Measurements from ENCODE around the gene RING1.
A peak's percentile ranks its signal among the peaks of the same experiment; 100 is the strongest.

The RING1 gene

DNA sequence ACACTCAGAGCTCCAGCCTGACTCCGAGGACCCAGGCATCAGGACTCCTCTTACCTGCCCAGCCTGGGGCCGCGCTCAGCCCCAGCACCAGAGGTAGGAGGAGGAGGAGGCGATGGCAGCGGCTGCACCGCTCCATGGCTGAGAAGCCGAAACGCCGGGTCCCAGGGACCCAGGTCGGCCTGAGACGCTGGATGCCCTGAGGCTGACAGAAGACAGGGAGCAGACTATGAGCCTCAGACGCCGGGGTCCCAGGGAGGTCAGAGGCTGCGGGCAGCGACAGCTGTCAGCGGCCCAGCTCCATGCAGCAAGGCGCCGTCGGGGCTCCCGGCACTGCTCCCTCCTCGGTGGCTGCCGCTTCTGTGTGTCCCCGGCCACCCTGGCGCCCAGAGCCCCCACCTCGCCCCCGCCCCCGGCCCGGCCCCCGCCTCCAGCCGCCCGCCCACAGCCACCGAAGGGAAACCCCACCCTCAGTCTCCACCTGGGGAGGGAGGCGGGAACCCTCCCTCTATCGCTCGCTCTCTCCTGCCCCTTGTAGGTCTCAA, 16.1 kb upstream of the RING1 start, which contains the start of gene COL11A2:
COL11A2 (minus strand) TSS at position 363 of the 542 bp plus-strand sequence; CDS start at position 136, 227 bp downstream.
- DNase-seq (ENCODE audit: low read depth in 3 of 3) = no peak

DNA sequence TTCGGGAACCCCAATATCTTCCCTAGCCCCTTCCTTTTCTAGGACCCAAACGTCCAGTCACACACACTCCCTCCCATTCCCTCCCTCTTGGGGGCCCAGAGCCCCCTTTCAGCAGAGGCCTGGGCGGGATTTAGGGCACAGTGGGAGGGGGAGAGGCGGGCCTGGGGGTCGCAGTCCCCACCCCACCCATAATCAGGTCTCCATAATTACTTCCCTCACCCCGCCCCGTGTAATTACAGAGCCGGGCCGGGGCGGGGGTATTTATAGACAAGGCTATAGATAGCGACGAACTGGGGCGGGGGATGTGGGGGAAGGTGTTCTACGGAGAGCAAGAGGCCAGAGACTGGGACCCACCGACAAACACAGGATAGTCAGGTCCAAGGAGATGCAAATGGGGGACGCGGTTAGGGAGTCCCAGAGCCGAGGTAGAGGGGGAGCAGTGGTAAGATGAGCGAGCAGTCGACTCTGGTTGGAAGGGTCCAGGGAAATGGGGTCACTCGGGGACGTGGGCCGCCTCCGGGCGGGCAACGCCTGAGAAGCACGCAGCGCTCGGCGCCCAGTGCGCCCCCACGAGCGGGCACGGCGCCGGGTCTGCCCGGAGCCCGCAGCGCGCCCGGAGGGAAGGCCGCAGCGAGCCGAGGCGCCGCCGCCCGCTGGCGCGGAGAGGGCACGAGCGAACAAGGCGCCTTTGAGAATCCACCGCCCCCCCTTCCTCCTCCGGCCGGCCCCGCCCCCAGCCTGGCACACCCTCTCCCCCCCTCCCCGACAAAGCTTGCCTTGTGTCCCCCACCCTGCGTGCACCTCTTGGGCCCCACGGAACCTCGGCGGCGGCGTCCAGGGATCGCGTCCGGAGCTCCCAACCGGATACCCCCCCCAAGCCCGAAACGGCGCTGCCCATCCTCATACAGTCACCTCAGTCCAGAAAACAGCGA, 15.4 kb upstream of the RING1 start:
- DNase-seq (ENCODE audit: low read depth in 3 of 3) = no peak

DNA sequence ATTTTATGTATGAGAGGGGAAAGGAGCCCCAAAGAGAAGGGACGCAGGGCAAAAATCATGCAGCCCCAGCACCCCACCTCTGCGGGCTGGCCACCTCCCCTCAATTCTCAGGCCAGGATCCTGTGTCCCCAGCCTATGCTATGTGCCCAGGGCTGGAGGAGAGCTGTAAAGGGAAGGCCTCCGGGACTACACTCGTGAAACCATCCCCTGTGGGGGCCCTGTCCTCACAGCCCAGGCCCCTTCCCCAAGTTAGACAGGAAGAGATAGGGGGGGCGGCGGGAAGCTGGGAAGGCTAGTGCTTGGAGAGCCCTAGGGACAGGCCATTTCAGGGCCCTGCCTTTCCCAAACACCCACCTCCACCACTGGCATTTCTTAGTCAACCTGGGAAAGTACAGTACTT, 14.7 kb upstream of the RING1 start:
- DNase-seq (ENCODE audit: low read depth in 3 of 3) = no peak

DNA sequence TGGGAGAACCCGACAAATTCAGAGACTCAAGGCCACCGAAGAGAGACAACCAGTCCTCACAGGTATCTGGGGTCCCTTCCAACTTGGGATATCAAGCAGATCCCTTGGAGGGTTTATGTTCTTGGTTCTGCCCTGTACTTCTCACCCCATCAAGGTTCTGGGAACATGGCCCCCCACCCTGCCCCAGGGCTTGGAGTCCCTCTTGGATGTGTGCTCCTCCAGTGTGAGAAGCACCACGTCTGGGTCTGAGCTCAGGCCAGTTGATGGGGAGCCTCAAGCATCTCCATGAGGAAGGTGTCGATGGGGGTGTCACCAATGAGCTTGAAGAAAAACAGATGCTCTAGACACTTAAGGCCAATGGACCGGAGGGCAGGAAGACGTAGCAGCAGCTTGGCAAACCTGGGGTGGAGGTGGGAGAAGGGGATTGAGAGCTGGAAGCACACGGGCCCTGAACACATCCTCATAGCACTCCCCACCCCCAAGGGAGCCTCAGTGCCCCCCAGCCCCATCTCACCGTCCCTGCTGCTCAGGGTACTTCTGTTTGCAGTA, 13.8 kb upstream of the RING1 start:
- DNase-seq (ENCODE audit: low read depth in 3 of 3) = no peak

DNA sequence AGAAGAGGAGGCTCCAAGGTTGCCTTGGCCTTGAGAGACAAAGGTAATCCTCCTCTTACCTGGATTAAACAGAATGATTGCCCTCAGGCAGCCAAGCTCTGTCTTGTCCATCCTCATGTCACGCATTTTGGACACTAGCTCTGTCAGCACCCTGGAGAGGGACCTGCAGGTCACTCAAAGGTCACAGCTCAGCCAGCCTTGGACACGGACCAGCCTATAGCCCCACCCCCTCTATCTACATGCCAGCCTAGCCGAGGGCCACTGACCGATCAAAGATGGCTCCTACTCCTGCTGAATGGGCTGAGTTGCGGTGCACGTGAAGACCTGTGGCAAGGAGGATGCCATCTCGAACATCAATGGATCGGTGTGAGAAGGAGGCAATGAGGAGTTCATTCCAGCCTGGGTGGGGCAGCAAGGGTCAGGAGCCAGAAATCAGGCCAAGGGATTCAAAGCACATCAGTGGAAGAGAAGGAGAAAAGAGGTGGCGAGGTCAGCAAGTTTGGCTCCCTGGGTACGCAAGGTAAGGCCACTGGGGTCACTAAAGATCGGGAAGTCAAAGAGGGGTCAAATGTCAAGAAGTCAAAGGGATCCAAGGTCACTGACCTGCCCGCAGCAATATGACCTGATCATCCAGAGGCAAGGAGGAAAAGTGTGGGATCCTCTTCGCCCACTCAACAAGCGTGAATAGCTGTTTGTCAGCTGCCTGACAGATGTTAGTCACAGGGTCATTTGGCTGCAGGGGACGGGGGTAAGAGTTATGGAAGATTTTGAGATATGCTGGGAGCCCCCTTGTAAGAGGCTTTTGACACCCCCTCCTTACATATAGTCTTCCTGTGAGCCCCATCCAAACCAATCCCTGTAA, 12.8 kb upstream of the RING1 start:
- no peak for DNase-seq (ENCODE audit: low read depth in 3 of 3)

DNA sequence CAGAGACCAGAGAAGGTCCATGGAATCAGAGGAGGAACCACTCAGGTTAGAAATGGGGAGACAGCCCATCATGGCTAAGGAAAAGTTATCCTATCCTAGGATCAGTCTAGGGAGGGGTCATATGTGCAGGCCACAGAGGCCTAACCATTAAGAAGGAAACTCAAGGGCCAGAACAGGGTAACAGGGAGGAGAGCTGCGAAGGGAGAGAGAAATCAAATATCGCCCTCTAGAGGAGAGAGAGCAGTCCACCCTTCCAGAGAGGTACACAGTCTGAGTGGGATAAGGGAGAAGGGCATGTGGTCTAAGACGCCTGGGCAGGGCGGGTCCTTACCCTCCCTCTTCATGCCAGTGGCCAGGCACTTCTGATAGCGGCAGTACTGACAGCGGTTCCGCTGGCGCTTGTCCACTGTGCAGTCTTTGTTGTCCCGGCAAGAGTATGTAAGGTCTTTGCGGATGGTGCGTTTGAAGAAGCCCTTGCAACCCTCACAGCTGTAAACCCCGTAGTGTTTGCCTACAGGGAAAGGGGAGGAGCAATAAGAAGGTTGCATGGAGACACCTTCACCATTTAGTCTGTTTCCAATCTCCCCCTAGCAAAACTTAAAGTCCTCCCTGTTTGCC, 10.8 kb upstream of the RING1 start:
- no peak for DNase-seq (ENCODE audit: low read depth in 3 of 3)

DNA sequence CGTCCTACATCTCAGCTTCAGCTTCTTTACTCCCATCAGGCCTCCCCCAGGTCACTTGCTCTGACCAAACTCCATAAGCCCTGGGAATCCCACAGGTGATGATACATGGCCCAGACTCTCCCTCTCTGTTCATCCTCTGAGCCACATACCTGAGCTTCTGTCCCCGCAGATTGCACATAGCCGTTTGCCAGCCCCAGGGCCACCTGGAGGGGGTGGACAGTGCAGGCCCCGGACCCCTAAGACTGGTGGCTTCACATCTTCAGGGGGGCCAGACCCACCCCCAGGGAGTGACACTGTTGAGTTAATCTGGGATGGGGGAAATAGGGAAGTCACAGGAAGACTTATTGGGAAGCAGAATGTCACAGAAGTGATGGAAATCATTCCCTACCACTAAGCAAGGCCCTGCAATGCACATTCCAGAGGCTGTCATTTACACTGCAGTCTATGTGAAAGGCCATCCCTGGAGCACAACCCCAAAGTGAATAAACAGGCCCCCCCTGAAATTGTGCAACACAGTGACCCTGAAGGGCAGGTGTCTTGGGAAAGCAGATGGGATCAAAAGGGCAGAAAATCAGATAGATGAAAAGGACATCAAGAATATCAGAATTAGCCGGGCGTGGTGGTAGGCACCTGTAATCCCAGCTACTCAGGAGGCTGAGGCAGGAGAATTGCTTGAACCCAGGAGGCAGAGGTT, 10.0 kb upstream of the RING1 start:
- no peak for DNase-seq (ENCODE audit: low read depth in 3 of 3)

DNA sequence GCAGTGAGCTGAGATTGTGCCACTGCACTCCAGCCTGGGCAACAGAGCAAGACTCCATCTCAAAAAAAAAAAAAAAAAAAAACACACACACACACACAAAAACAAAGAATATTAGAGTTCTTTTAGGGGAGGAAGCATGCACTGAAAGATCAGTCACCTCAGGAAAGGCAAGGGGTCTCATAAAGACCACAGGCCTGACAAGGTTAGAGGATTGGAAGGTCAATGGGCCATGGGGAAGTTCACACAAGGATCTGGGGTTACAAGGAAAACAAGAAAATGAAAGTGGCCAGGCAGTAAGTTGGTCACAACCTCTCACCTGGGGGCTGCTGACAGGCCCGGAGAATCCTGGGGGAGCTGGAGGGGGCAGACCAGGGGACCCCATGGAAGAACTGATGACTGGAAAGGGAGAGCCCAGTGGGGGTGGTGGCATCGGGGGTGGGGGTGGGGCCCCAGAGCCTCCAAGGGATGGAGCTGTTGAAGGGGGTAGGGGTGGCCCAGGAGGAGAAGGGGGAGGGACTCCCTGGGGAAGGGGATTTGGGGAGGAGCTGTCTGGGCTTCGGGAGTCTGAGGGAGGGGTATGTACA, 9.4 kb upstream of the RING1 start:
- DNase-seq (ENCODE audit: low read depth in 3 of 3) = no peak

DNA sequence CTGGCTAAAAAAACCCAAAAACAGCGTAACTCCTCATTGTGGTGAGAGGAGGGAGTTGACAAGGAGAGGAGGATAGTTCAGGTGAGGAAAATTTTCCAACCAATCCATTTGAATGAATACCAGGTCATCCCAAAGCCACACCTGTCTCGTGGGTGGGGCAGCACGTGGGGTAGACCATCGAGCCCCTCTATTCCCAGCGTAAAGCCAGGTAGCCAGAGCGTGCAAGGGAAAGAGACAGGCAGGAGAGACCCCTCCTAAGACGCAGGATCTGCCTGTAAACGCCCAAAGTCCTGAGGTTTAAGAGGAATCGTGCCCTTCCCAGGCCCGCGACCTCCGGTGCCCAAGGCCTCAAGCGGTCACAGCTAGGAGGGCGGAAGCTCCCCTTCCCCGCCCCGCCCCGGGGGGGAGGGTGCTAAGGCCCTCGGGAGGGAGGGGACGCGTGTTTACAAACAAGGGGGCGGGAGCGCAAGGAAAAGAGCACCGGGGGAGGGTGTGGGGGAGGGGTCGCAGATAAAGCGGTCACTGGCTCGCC, 8.5 kb upstream of the RING1 start:
- DNase-seq (ENCODE audit: low read depth in 3 of 3) = peak; percentile 43 to 70 (median 60)

DNA sequence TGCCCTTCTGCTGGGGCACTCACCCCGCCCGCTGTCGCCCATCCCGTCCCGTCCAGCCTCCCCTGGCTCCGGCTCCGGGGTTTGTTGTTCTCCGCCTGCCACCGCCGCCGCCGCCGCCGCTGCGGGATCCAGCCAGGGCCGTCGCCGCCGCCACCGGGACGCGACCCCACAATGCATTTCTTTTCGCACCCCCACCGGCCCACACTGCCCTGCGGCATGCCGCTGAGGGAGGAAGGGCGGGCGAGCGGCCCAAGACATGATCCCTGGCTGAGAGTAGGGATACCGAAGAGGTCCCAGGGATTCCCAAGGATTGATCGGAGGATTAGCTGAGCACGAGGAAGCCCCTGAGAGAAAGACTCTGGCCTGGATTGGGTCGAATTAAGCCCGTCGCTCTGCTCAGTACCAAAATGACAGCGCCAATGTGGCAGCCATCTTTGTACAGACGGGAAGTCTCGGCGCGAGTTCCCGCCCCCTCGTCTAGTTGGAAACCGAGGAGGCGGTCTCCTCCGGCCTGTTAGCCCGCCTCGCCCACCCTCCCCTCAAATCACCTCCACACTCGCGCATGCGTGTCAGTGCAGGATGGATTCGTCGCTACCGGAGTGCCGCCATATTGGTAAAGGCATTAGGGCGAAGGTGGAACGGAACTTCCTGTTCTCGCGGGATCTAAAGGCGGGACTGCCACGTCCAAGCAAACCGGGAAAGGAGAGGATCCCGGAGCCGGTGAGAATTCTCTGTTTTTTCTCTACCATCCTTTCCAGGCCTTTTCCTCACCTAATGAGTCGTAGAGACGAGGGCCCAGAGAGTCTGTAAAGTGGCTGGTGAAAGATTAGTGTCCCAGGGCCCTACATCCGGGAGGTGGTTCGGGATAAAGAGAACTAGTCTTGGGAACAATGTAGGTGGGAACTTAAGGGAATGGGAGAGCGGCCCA, 7.8 kb upstream of the RING1 start, which contains the start of the genes RXRB and SLC39A7:
RXRB (minus strand) TSS at position 447 of the 928 bp plus-strand sequence; CDS start at position 258, 189 bp downstream.
SLC39A7 (plus strand) TSS at position 649 of the 928 bp plus-strand sequence. CDS start 379 bp downstream, outside the sequence.
- peak; percentile 97 to 99 (median 99) for DNase-seq (ENCODE audit: low read depth in 3 of 3)

DNA sequence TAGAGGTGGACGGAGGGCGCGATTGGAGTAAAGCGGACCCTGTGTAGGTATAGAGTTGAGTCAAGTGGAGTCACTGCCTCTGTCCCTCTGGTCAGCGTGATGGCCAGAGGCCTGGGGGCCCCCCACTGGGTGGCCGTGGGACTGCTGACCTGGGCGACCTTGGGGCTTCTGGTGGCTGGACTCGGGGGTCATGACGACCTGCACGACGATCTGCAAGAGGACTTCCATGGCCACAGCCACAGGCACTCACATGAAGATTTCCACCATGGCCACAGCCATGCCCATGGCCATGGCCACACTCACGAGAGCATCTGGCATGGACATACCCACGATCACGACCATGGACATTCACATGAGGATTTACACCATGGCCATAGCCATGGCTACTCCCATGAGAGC, 7.2 kb upstream of the RING1 start:
- DNase-seq (ENCODE audit: low read depth in 3 of 3) = no peak

DNA sequence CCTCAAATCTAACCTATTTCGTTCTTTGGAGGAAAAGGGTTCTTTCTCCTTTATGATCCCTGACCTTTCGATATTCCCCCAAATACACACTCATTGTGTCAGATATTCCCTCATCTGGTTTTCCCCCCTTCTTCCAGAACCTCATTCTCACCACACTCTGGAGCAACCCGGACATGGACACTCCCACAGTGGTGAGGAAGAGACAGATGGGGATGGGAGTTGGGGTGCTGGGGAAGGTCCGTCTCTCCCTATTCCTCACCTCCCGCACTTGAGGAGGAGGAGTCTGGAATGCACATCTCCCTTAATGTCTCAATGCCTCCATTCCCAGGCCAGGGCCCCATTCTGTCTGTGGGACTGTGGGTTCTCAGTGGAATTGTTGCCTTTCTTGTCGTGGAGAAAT, 6.4 kb upstream of the RING1 start:
- DNase-seq (ENCODE audit: low read depth in 3 of 3) = no peak

DNA sequence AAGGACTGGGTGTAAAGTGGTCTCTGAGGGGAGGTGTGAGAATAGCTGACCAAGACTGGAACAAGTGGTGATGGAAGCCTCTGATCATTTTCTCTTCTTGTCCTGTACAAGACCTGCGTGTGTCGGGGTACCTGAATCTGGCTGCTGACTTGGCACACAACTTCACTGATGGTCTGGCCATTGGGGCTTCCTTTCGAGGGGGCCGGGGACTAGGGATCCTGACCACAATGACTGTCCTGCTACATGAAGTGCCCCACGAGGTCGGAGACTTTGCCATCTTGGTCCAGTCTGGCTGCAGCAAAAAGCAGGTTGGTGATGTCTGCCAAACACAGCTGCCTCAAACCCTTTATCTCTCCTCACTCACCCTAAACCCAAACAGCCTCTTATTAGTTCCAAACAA, 5.5 kb upstream of the RING1 start:
- no peak for DNase-seq (ENCODE audit: low read depth in 3 of 3)

DNA sequence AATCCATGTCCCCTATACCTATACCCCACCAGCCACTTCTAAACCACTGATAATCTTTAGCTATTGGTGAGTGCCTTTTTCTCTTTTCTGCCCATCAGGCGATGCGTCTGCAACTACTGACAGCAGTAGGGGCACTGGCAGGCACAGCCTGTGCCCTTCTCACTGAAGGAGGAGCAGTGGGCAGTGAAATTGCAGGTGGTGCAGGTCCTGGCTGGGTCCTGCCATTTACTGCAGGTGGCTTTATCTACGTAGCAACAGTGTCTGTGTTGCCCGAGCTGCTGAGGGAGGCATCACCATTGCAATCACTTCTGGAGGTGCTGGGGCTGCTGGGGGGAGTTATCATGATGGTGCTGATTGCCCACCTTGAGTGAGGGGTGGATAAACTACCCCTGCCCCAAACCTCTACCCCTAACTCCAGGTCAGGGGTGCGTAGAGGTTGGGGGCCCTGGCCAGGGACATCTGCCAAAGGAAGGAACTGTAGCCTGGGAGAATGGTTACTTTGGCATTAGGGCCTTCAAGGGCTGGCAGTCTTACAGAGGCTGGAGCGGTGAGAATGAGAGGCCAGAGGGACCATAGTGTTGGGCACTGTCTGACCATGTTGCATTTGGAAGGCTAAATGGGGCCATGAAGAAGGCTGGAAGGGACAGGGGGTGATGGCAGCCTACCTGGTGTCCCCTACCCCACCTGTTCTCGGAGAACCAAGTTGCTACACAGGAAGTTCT, 4.7 kb upstream of the RING1 start:
- DNase-seq (ENCODE audit: low read depth in 3 of 3) = no peak

DNA sequence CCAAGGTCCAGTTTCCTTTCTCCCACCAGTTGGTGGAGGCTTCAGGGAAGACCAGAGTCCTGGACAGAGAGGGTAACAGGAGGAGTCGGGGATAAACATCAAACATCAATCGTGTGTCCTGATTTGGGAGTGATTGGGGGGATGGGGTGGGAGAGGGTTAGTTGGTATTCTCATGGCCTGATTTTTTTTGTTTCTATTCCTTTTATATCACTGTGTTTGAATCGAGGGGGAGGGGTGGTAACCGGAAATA, 4.2 kb upstream of the RING1 start:
- DNase-seq (ENCODE audit: low read depth in 3 of 3) = no peak

DNA sequence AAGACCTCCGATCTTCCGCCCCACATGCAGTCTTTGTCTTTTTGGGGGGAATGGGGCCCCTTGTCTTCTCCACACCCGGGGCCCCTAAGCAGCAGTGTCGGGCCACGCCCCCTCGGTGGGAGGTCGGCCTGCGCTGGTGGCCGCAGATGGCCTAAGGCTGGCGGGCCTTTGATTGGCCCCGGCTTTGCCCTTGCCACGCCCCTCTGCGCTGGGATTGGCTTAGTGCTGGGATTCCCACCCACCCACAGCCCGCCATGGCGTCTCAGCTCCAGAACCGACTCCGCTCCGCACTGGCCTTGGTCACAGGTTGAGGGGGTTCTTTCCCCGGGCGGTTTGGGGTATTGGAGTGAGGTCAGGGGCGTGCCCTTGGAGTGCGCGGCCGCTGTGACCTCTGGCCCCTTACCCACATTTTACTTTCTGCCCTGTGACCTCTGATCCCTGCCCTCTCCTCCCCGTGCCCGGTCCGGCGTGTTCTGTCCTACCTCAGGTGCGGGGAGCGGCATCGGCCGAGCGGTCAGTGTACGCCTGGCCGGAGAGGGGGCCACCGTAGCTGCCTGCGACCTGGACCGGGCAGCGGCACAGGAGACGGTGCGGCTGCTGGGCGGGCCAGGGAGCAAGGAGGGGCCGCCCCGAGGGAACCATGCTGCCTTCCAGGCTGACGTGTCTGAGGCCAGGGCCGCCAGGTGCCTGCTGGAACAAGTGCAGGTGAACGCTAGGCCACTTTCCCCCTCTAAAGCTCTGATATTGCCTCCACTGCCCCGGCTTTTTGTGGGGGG, 3.7 kb upstream of the RING1 start, which contains the start of gene HSD17B8:
HSD17B8 (plus strand) TSS at position 241 of the 776 bp plus-strand sequence; CDS start at position 255, 14 bp downstream.
- peak; percentile 85 to 94 (median 89) for DNase-seq (ENCODE audit: low read depth in 3 of 3)

DNA sequence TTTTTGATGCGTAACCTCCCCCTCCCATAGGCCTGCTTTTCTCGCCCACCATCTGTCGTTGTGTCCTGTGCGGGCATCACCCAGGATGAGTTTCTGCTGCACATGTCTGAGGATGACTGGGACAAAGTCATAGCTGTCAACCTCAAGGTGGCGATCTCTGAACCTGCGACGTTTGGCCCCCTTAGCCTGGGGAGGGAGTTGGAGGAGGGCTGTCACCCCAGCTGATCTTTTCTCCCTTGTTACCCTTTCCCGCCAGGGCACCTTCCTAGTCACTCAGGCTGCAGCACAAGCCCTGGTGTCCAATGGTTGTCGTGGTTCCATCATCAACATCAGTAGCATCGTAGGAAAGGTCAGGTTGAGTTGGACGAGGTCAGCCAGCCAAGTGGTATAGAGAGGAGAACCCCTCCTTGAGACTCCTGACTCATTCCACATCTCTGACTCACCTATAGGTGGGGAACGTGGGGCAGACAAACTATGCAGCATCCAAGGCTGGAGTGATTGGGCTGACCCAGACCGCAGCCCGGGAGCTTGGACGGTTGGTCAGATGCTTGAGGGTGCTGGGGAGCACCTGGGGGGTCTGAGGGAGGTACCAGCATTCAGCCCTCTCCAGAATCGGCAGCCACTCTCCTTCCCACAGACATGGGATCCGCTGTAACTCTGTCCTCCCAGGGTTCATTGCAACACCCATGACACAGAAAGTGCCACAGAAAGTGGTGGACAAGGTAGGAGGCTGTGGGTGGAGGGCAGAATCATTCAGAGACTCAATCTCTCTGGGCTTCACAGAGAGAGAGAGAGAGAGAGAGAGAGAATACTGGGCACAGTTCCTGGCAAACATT, 2.9 kb upstream of the RING1 start:
- peak in 2 of 3 donors; percentile 39 to 57 for DNase-seq (ENCODE audit: low read depth in 3 of 3)

All from stimulated activated CD4-positive, alpha-beta T cell treated with anti-CD3 and anti-CD28 coated beads, TNF-alpha, amount 100 ng/mL, for 48 hours (primary cell).